ENCODE measurements around the gene TAB3. TPM values are rescaled to one million over a fixed set of nuclear protein-coding genes. Genes with fewer than 3 reads are reported as not detected.

Gene TAB3
- total and polyA plus RNA-seq, 2 donors from 2014 or later = 7.9 to 26.9 TPM

DNA sequence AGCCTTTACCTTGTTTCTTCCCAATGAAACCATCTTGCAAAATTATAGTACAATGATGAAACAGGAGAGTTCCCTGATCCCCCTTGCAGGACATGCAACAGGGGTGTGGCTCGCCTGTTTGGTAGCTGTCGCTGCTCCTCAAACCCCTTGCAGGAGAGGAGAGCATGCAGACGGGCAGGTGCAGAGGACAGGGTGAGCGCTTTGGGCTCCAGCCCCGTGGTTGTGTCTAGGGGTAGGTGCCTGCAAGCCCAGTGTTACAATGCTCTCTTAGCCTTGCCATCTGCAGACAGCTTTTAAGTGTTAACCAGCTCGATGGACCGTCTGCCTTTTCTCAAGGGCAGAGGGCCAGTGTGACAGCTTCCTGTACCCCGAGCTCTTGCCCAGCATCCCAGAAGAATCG lies 102.0 kb downstream of the TAB3 start:
- no peak for FAIRE-seq
- H3K27ac ChIP-seq (ENCODE audit: low read depth in 2 of 2, low read length in 2 of 2) = no peak overlapping the region
- no peaks in the 10 kb centered on the region for H3K4me1 ChIP-seq (ENCODE audit: control insufficient read depth in 2 of 3, insufficient read depth in 2 of 3, low read depth in 1 of 3, low read length in 3 of 3)
- H3K9ac ChIP-seq (ENCODE audit: low read length in 3 of 3) = no peak overlapping the region
- H3K4me3 ChIP-seq (ENCODE audit: low read length in 3 of 3) = no peak overlapping the region
- peaks cover 0 to 7% (median 0%) of the 10 kb centered on the region in 3 donors for H3K9me3 ChIP-seq (ENCODE audit: control insufficient read depth in 2 of 3, insufficient read depth in 1 of 3, low read length in 3 of 3)
- peak in 1 of 5 donors; percentile 40 for DNase-seq
- TF ChIP-seq, protein P1, sequence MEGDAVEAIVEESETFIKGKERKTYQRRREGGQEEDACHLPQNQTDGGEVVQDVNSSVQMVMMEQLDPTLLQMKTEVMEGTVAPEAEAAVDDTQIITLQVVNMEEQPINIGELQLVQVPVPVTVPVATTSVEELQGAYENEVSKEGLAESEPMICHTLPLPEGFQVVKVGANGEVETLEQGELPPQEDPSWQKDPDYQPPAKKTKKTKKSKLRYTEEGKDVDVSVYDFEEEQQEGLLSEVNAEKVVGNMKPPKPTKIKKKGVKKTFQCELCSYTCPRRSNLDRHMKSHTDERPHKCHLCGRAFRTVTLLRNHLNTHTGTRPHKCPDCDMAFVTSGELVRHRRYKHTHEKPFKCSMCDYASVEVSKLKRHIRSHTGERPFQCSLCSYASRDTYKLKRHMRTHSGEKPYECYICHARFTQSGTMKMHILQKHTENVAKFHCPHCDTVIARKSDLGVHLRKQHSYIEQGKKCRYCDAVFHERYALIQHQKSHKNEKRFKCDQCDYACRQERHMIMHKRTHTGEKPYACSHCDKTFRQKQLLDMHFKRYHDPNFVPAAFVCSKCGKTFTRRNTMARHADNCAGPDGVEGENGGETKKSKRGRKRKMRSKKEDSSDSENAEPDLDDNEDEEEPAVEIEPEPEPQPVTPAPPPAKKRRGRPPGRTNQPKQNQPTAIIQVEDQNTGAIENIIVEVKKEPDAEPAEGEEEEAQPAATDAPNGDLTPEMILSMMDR (IDR thresholded peaks at IDR 0.05; ENCODE audit: borderline replicate concordance, extremely low read depth, insufficient read depth) = no peak
- H3K36me3 ChIP-seq (ENCODE audit: control insufficient read depth in 2 of 3, insufficient read depth in 3 of 3, low read length in 3 of 3) = no peaks in the 10 kb centered on the region
- intact Hi-C loops (cut with DNase I) = no loop called here
- H3K27me3 ChIP-seq (ENCODE audit: control insufficient read depth, insufficient read depth, low read length) = peaks cover 3% of the 10 kb centered on the region

- TF ChIP-seq, protein P1 (IDR thresholded peaks at IDR 0.05; ENCODE audit: borderline replicate concordance, extremely low read depth, insufficient read depth) = no peak
- no peak overlapping the region for H3K4me3 ChIP-seq (ENCODE audit: low read length in 3 of 3)
- H3K4me1 ChIP-seq (ENCODE audit: control insufficient read depth in 2 of 3, insufficient read depth in 2 of 3, low read depth in 1 of 3, low read length in 3 of 3) = no peaks in the 10 kb centered on the region
- no peak for FAIRE-seq
- H3K9ac ChIP-seq (ENCODE audit: low read length in 3 of 3) = no peak overlapping the region
- intact Hi-C loops (cut with DNase I) = no loop called here
- H3K9me3 ChIP-seq (ENCODE audit: control insufficient read depth in 2 of 3, insufficient read depth in 1 of 3, low read length in 3 of 3) = peaks cover 0 to 5% (median 0%) of the 10 kb centered on the region in 3 donors
- H3K36me3 ChIP-seq (ENCODE audit: control insufficient read depth in 2 of 3, insufficient read depth in 3 of 3, low read length in 3 of 3) = no peaks in the 10 kb centered on the region
- no peak for DNase-seq
- H3K27me3 ChIP-seq (ENCODE audit: control insufficient read depth, insufficient read depth, low read length) = peaks cover 3% of the 10 kb centered on the region
- H3K27ac ChIP-seq (ENCODE audit: low read depth in 2 of 2, low read length in 2 of 2) = no peak overlapping the region
These were observed 102.7 kb downstream of the TAB3 start for GRCh38 chrX:30786374-30786773.

GRCh38 chrX:30781711-30782444 lies 107.2 kb downstream of the TAB3 start:
- no peak overlapping the region for H3K27ac ChIP-seq (ENCODE audit: low read depth in 2 of 2, low read length in 2 of 2)
- FAIRE-seq (no peak), DNase-seq (no peak)
- no peak overlapping the region for H3K9ac ChIP-seq (ENCODE audit: low read length in 3 of 3)
- H3K9me3 ChIP-seq (ENCODE audit: control insufficient read depth in 2 of 3, insufficient read depth in 1 of 3, low read length in 3 of 3) = no peaks in the 10 kb centered on the region
- TF ChIP-seq, protein P1 (IDR thresholded peaks at IDR 0.05; ENCODE audit: borderline replicate concordance, extremely low read depth, insufficient read depth) = no peak
- H3K4me1 ChIP-seq (ENCODE audit: control insufficient read depth in 2 of 3, insufficient read depth in 2 of 3, low read depth in 1 of 3, low read length in 3 of 3) = no peaks in the 10 kb centered on the region
- no peak overlapping the region for H3K4me3 ChIP-seq (ENCODE audit: low read length in 3 of 3)
- H3K36me3 ChIP-seq (ENCODE audit: control insufficient read depth in 2 of 3, insufficient read depth in 3 of 3, low read length in 3 of 3) = no peaks in the 10 kb centered on the region
- intact Hi-C loops (cut with DNase I) = no loop called here
- no peaks in the 10 kb centered on the region for H3K27me3 ChIP-seq (ENCODE audit: control insufficient read depth, insufficient read depth, low read length)

Measured in kidney (tissue), 14 donors.